GM12878 (cell line): ENCODE results near the gene RACK1. TPM values are rescaled to one million over a fixed set of nuclear protein-coding genes. Genes with fewer than 3 reads are reported as not detected.

Source experiments
- ATAC-seq: fragments of 200-7000 bp; cut with Tn5 transposase; 3 replicates; pipeline ENCODE4 v1.9.1; 2020; ENCODE audit warnings: mild to moderate bottlenecking, moderate library complexity
- BruUV-seq: library from RNA; stranded (reverse); fragments of 400-500 nt; replicated peaks from 2 replicates; lab custom pipeline; 2021; lab: Mats Ljungman, UMichigan
- CTCF ChIA-PET: fragments of 300-600 bp; sonication (Branson Sonifier 250); formaldehyde crosslinking; extraction: SDS; loops from one replicate; lab custom pipeline; 2021; ENCODE audit warnings: inconsistent platforms; lab: Yijun Ruan, JAX
- POLR2A ChIA-PET: fragments of 350-600 bp; formaldehyde crosslinking; extraction: SDS; loops from one replicate; lab custom pipeline; 2021; ENCODE audit warnings: inconsistent platforms; lab: Charles Lee
- RAD21 ChIA-PET: fragments of 300-600 bp; sonication (Branson Sonifier 250); formaldehyde crosslinking; loops from one replicate; lab custom pipeline; 2023; ENCODE audit warnings: antibody characterized with exemption; ENCODE audit not compliant: unreplicated experiment; lab: Charles Lee
- SMC1A ChIA-PET: fragments of 300-600 bp; sonication (Branson Sonifier 250); formaldehyde crosslinking; loops from one replicate; lab custom pipeline; 2023; ENCODE audit not compliant: unreplicated experiment, uncharacterized antibody; lab: Charles Lee
- DNase-seq: peaks from one replicate; pipeline ENCODE4 v3.0.0-alpha.2; 2011; ENCODE audit warnings: low read depth, low spot score
- FAIRE-seq: peaks from 3 replicates; lab custom pipeline; 2011; peaks lifted over from hg19 to GRCh38; lab: Jason Lieb, UNC
- H2AFZ ChIP-seq: 2 replicates; pipeline ENCODE4 v1.6.0; 2011; ENCODE audit warnings: low read depth, low read length, control low read depth; ENCODE audit not compliant: control insufficient read depth
- H3K27ac ChIP-seq: 2 replicates; pipeline ENCODE4 v1.5.1; 2011; ENCODE audit warnings: control low read depth; ENCODE audit not compliant: control insufficient read depth, insufficient read depth
- H3K27me3 ChIP-seq, 2 experiments: replicated peaks in 1 of 2; 2 replicates each; pipeline versions ENCODE4 v1.6.0 to v1.6.1; 2011; ENCODE audit warnings: low read length in 1 of 2; ENCODE audit not compliant: control insufficient read depth in 2 of 2, insufficient read depth in 2 of 2
- H3K36me3 ChIP-seq, 2 experiments: 2 replicates each; pipeline ENCODE4 v1.5.1; 2011; ENCODE audit warnings: low read length in 1 of 2; ENCODE audit not compliant: control insufficient read depth in 2 of 2, insufficient read depth in 2 of 2
- H3K4me1 ChIP-seq: 2 replicates; pipeline ENCODE4 v1.6.1; 2011; ENCODE audit warnings: mild to moderate bottlenecking, low read length, moderate library complexity, mixed read lengths; ENCODE audit not compliant: control insufficient read depth, insufficient read depth
- H3K4me2 ChIP-seq: 2 replicates; pipeline ENCODE4 v1.6.0; 2011; ENCODE audit warnings: control low read depth; ENCODE audit not compliant: control insufficient read depth, insufficient read depth
- H3K4me3 ChIP-seq: fragments of 200-600 bp; sonication (generic); 2 replicates; pipeline ENCODE4 v1.5.1; 2016
- H3K79me2 ChIP-seq: 2 replicates; pipeline ENCODE4 v1.6.0; 2011; ENCODE audit warnings: low read length; ENCODE audit not compliant: control insufficient read depth, insufficient read depth
- H3K9ac ChIP-seq: 2 replicates; pipeline ENCODE4 v1.8.0; 2011; ENCODE audit warnings: low read length, control low read depth, mixed read lengths; ENCODE audit not compliant: control insufficient read depth, insufficient read depth
- H3K9me3 ChIP-seq: replicated peaks from 3 replicates; pipeline ENCODE4 v1.5.1; 2011; ENCODE audit warnings: mild to moderate bottlenecking, low read length; ENCODE audit not compliant: control insufficient read depth, insufficient read depth
- H4K20me1 ChIP-seq: 2 replicates; pipeline ENCODE4 v1.6.0; 2011; ENCODE audit not compliant: control insufficient read depth, insufficient read depth
- CREM ChIP-seq: IDR thresholded peaks from 2 replicates; pipeline ENCODE4 v1.6.1; 2014; ENCODE audit warnings: antibody characterized with exemption, low read depth
- GABPA ChIP-seq: IDR thresholded peaks from 2 replicates; pipeline ENCODE4 v1.6.1; 2014; ENCODE audit warnings: antibody characterized with exemption, low read depth, mild to moderate bottlenecking, inconsistent platforms
- MTA2 ChIP-seq: fragments of 450-650 bp; IDR thresholded peaks from 2 replicates; pipeline ENCODE4 v1.6.1; 2016; ENCODE audit warnings: low read depth, mild to moderate bottlenecking, moderate library complexity
- NFIC ChIP-seq: IDR thresholded peaks from 2 replicates; pipeline ENCODE4 v1.6.1; 2012; ENCODE audit warnings: low read depth, mild to moderate bottlenecking, inconsistent platforms, low read length, moderate library complexity
- NR2C2 ChIP-seq: IDR thresholded peaks from 2 replicates; pipeline ENCODE4 v1.6.1; 2011; ENCODE audit warnings: borderline replicate concordance, low read depth; ENCODE audit not compliant: control insufficient read depth, insufficient read length
- POU2F2 ChIP-seq: IDR thresholded peaks from 3 replicates; pipeline ENCODE4 v1.6.1; 2011; ENCODE audit warnings: low read depth, mild to moderate bottlenecking, low read length, borderline replicate concordance
- RFX5 ChIP-seq: IDR thresholded peaks from 2 replicates; pipeline ENCODE4 v1.6.1; 2011; ENCODE audit warnings: low read depth, low read length, improper control_type of control experiment
- ZNF207 ChIP-seq: fragments of 450-650 bp; IDR thresholded peaks from 2 replicates; pipeline ENCODE4 v1.6.1; 2014; ENCODE audit warnings: antibody characterized with exemption, mild to moderate bottlenecking, borderline replicate concordance
- WGBS: methylation state at CpG from one replicate; pipeline ENCODE4 v1.1.6; 2016; ENCODE audit warnings: low lambda C conversion rate; ENCODE audit not compliant: insufficient replicate concordance, insufficient coverage; ENCODE audit errors: missing lambda C conversion rate; 5-methylcytosine and 5-hydroxymethylcytosine counted together
- in situ Hi-C: fragments of 300-500 bp; cut with MboI; formaldehyde crosslinking; loops from 9 replicates; pipeline ENCODE4 v1.14.3; 2018; ENCODE audit warnings: mixed read lengths
- intact Hi-C: fragments of 100-400 bp; cut with micrococcal nuclease; formaldehyde crosslinking; loops from one replicate; pipeline ENCODE4 v1.14.2; 2022; ENCODE audit not compliant: unreplicated experiment
- polyA plus RNA-seq, 11 experiments: library from polyadenylated mRNA; depleted of rRNA in 4 of 11; unstranded in 6 of 11; stranded (reverse) in 5 of 11; fragments of >200 nt; fragmentation: Nextera tagmentation in 4 of 11; fragmentation: Illumina TruSeq in 1 of 11; extraction: Ambion mirVana in 4 of 11; extraction: Trizol in 1 of 11; gene quantifications; 1 replicate in 1 of 11; 2 replicates in 10 of 11; pipeline versions ENCODE4 v1.2.1 to v1.2.3, GENCODE V29; 2011 to 2016; ENCODE audit warnings: inconsistent platforms in 2 of 11, missing spikeins in 2 of 11, low read depth in 1 of 11
- total RNA-seq, 4 experiments: library from RNA; depleted of rRNA in 3 of 4; stranded (reverse); fragments of >200 nt in 3 of 4; fragmentation: Illumina TruSeq in 1 of 4; extraction: Trizol in 1 of 4; gene quantifications; 2 replicates each; pipeline versions ENCODE4 v1.2.1 to v1.2.3, GENCODE V29; 2013 to 2021
- TF ChIP-seq, protein P1 (sequence below): fragments of 450-650 bp; IDR thresholded peaks from 2 replicates; pipeline ENCODE4 v1.6.1; 2017; ENCODE audit warnings: mild to moderate bottlenecking, moderate library complexity
- TF ChIP-seq, protein P2 (sequence below): IDR thresholded peaks from 2 replicates; pipeline ENCODE4 v1.6.1; 2012; ENCODE audit warnings: low read length, inconsistent platforms
- TF ChIP-seq, protein P3 (sequence below): fragments of 450-650 bp; conservative IDR thresholded peaks from 2 replicates; pipeline ENCODE4 v1.6.1; 2017; ENCODE audit warnings: mild to moderate bottlenecking, moderate library complexity
- TF ChIP-seq, protein P4 (sequence below): fragments of 450-650 bp; IDR thresholded peaks from 2 replicates; pipeline ENCODE4 v1.6.1; 2017; ENCODE audit warnings: borderline replicate concordance

The RACK1 gene
- total and polyA plus RNA-seq, 10 of the 15 experiments (the other 5 are each of a cell fraction or from before 2014, with no cell fraction given), result 1,365 to 6,584 (median 4,167) TPM

DNA sequence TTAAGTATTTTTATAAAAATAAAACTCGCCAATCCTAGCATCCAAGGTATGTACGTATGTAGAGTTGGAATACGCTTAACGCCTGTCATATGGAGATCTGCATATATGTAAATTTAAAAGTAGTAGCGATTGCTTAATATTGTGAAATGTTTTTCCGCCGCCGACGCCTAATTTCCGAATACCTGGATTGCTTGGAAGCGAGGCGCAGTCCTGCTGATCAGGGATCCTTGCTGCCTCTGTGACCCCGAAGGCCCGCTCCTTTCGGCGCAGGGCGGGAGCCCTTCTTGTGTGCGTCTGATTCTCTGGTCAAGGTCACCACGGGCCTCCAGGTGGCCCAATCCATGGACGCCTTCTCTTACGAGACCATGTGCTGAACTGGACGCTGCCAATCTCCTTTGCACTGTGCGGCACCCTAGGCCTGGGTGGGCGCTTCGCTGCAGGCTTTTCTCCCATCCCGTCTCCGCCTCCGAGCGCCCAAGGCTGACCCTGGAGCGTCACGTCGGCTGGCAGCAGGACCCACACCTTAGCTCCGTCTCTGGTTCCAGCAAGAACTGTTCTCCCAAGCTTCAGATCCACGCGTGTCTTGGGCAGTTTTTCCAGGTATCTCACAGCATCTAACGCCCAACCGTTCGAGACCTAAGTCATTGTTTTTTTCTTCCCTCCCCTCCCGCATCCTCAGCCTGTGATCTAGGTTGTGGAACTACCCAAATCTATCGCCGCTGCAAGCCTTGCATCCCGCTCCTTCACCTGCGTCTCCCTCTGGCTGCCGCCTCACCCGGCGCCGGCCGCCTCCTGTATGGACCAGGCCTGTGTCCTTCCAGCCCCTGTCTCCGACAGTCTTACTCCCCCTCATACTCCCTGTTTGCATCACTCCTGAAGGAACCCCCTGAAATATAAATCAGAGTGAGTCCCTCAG, 24.2 kb downstream of the RACK1 start:
- ATAC-seq (no peak), FAIRE-seq (no peak), DNase-seq (no peak)
- H3K79me2 ChIP-seq, result peaks cover 7% of the 10 kb centered on the region
- ChIA-PET CTCF (interaction anchor here (1.2 kb wide), 1 partner anchor 12 kb away, joined by 6 read pairs; no protein-coding TSS in a partner anchor), RAD21 (no interaction called here), POLR2A (interaction anchor here (1.4 kb wide), 1 partner anchor 12 kb away, joined by 8 read pairs; no protein-coding TSS in a partner anchor), SMC1A (interaction anchor here (1.2 kb wide), 1 partner anchor 31 kb away, joined by 3 read pairs; no protein-coding TSS in a partner anchor)
- H3K9ac ChIP-seq, result no peak overlapping the region
- H3K27me3 ChIP-seq, result no peaks in the 10 kb centered on the region
- no peaks in the 10 kb centered on the region for H4K20me1 ChIP-seq
- no TSS peak for BruUV-seq
- intact Hi-C loops (no loop called here), in situ Hi-C loops (no loop called here)
- no peak overlapping the region for H3K4me2 ChIP-seq
- WGBS, result 96% methylated on average over 49 of the region's 49 CpGs
- no peak overlapping the region for H3K4me3 ChIP-seq
- H3K36me3 ChIP-seq, result no peaks in the 10 kb centered on the region
- no peak overlapping the region for H3K27ac ChIP-seq
- H3K4me1 ChIP-seq, result peaks cover 10% of the 10 kb centered on the region
- H2AFZ ChIP-seq, result no peak overlapping the region
- no peaks in the 10 kb centered on the region for H3K9me3 ChIP-seq
- TF ChIP-seq NFIC (no peak), MTA2 (no peak), NR2C2 (no peak), ZNF207 (no peak), POU2F2 (no peak), RFX5 (no peak), GABPA (no peak), CREM (no peak)
- TF ChIP-seq, protein P1, sequence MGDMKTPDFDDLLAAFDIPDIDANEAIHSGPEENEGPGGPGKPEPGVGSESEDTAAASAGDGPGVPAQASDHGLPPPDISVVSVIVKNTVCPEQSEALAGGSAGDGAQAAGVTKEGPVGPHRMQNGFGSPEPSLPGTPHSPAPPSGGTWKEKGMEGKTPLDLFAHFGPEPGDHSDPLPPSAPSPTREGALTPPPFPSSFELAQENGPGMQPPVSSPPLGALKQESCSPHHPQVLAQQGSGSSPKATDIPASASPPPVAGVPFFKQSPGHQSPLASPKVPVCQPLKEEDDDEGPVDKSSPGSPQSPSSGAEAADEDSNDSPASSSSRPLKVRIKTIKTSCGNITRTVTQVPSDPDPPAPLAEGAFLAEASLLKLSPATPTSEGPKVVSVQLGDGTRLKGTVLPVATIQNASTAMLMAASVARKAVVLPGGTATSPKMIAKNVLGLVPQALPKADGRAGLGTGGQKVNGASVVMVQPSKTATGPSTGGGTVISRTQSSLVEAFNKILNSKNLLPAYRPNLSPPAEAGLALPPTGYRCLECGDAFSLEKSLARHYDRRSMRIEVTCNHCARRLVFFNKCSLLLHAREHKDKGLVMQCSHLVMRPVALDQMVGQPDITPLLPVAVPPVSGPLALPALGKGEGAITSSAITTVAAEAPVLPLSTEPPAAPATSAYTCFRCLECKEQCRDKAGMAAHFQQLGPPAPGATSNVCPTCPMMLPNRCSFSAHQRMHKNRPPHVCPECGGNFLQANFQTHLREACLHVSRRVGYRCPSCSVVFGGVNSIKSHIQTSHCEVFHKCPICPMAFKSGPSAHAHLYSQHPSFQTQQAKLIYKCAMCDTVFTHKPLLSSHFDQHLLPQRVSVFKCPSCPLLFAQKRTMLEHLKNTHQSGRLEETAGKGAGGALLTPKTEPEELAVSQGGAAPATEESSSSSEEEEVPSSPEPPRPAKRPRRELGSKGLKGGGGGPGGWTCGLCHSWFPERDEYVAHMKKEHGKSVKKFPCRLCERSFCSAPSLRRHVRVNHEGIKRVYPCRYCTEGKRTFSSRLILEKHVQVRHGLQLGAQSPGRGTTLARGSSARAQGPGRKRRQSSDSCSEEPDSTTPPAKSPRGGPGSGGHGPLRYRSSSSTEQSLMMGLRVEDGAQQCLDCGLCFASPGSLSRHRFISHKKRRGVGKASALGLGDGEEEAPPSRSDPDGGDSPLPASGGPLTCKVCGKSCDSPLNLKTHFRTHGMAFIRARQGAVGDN, result no peak
- TF ChIP-seq, protein P2, sequence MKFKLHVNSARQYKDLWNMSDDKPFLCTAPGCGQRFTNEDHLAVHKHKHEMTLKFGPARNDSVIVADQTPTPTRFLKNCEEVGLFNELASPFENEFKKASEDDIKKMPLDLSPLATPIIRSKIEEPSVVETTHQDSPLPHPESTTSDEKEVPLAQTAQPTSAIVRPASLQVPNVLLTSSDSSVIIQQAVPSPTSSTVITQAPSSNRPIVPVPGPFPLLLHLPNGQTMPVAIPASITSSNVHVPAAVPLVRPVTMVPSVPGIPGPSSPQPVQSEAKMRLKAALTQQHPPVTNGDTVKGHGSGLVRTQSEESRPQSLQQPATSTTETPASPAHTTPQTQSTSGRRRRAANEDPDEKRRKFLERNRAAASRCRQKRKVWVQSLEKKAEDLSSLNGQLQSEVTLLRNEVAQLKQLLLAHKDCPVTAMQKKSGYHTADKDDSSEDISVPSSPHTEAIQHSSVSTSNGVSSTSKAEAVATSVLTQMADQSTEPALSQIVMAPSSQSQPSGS, result no peak
- TF ChIP-seq, protein P3, sequence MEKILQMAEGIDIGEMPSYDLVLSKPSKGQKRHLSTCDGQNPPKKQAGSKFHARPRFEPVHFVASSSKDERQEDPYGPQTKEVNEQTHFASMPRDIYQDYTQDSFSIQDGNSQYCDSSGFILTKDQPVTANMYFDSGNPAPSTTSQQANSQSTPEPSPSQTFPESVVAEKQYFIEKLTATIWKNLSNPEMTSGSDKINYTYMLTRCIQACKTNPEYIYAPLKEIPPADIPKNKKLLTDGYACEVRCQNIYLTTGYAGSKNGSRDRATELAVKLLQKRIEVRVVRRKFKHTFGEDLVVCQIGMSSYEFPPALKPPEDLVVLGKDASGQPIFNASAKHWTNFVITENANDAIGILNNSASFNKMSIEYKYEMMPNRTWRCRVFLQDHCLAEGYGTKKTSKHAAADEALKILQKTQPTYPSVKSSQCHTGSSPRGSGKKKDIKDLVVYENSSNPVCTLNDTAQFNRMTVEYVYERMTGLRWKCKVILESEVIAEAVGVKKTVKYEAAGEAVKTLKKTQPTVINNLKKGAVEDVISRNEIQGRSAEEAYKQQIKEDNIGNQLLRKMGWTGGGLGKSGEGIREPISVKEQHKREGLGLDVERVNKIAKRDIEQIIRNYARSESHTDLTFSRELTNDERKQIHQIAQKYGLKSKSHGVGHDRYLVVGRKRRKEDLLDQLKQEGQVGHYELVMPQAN, result no peak
- TF ChIP-seq, protein P4, sequence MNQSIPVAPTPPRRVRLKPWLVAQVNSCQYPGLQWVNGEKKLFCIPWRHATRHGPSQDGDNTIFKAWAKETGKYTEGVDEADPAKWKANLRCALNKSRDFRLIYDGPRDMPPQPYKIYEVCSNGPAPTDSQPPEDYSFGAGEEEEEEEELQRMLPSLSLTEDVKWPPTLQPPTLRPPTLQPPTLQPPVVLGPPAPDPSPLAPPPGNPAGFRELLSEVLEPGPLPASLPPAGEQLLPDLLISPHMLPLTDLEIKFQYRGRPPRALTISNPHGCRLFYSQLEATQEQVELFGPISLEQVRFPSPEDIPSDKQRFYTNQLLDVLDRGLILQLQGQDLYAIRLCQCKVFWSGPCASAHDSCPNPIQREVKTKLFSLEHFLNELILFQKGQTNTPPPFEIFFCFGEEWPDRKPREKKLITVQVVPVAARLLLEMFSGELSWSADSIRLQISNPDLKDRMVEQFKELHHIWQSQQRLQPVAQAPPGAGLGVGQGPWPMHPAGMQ, result no peak
